ENCODE results near the gene AMIGO3. TPM values are rescaled to one million over a fixed set of nuclear protein-coding genes. Genes with fewer than 3 reads are reported as not detected.

Gene AMIGO3
- total RNA-seq, 1 experiment from 2014 or later: not detected

GRCh38 chr3:49668861-49669260 is 50.6 kb downstream of the AMIGO3 start:
- TF ChIP-seq CTCF (IDR thresholded peaks at IDR 0.05; ENCODE audit: insufficient read depth in 1 of 2, low read depth in 1 of 2, low read length in 1 of 2, severe bottlenecking in 1 of 2, unreplicated experiment in 1 of 2): no peak
- intact Hi-C loops (cut with micrococcal nuclease; ENCODE audit: unreplicated experiment): no loop called here
- Histone ChIP-seq H3K27me3 (replicated peaks; ENCODE audit: control insufficient read depth, insufficient read depth, low read length) (no peaks in the 10 kb centered on the region), H3K4me1 (peaks cover 28% of the 10 kb centered on the region), H3K9me3 (no peaks in the 10 kb centered on the region), H3K4me3 (ENCODE audit: low read depth, low read length) (no peak overlapping the region), H3K36me3 (ENCODE audit: control insufficient read depth, insufficient read depth, low read length) (no peaks in the 10 kb centered on the region)
- Mint-ChIP-seq H3K4me3 (ENCODE audit: unreplicated experiment) (peak overlapping the region; percentile 34), H3K27me3 (ENCODE audit: insufficient read depth, unreplicated experiment) (no peaks in the 10 kb centered on the region), H3K27ac (ENCODE audit: unreplicated experiment) (no peak overlapping the region), H3K4me1 (ENCODE audit: low read depth, unreplicated experiment) (peaks cover 35% of the 10 kb centered on the region), H3K36me3 (ENCODE audit: insufficient read depth, unreplicated experiment) (peaks cover 18% of the 10 kb centered on the region), H3K9me3 (ENCODE audit: unreplicated experiment) (no peaks in the 10 kb centered on the region)
- POLR2A ChIA-PET: no interaction called here
- no peak for DNase-seq
- no TSS peak for BruUV-seq (replicated peaks)
- CTCF ChIA-PET: interaction anchor here (1.8 kb wide), 1 partner anchor 129 kb away, joined by 20 read pairs; no protein-coding TSS in a partner anchor

- CTCF ChIA-PET: interaction anchor here (1.8 kb wide), 1 partner anchor 129 kb away, joined by 20 read pairs; no protein-coding TSS in a partner anchor
- Mint-ChIP-seq H3K27ac (ENCODE audit: unreplicated experiment) (no peak overlapping the region), H3K27me3 (ENCODE audit: insufficient read depth, unreplicated experiment) (no peaks in the 10 kb centered on the region), H3K4me3 (ENCODE audit: unreplicated experiment) (no peak overlapping the region), H3K4me1 (ENCODE audit: low read depth, unreplicated experiment) (peaks cover 35% of the 10 kb centered on the region), H3K9me3 (ENCODE audit: unreplicated experiment) (no peaks in the 10 kb centered on the region), H3K36me3 (ENCODE audit: insufficient read depth, unreplicated experiment) (peaks cover 13% of the 10 kb centered on the region)
- Histone ChIP-seq H3K9me3 (no peaks in the 10 kb centered on the region), H3K4me1 (peaks cover 28% of the 10 kb centered on the region), H3K36me3 (ENCODE audit: control insufficient read depth, insufficient read depth, low read length) (no peaks in the 10 kb centered on the region), H3K27me3 (replicated peaks; ENCODE audit: control insufficient read depth, insufficient read depth, low read length) (no peaks in the 10 kb centered on the region), H3K4me3 (ENCODE audit: low read depth, low read length) (no peak overlapping the region)
- no TSS peak for BruUV-seq (replicated peaks)
- POLR2A ChIA-PET: no interaction called here
- intact Hi-C loops (cut with micrococcal nuclease; ENCODE audit: unreplicated experiment): no loop called here
- DNase-seq: peak; percentile 43 to 59
- TF ChIP-seq CTCF (IDR thresholded peaks at IDR 0.05; ENCODE audit: insufficient read depth in 1 of 2, low read depth in 1 of 2, low read length in 1 of 2, severe bottlenecking in 1 of 2, unreplicated experiment in 1 of 2): no peak
Measured at GRCh38 chr3:49668414-49668797, 51.1 kb downstream of the AMIGO3 start.

GRCh38 chr3:49667701-49668413 is 51.6 kb downstream of the AMIGO3 start:
- Mint-ChIP-seq H3K27me3 (ENCODE audit: insufficient read depth, unreplicated experiment) (no peaks in the 10 kb centered on the region), H3K36me3 (ENCODE audit: insufficient read depth, unreplicated experiment) (peaks cover 8% of the 10 kb centered on the region), H3K4me3 (ENCODE audit: unreplicated experiment) (no peak overlapping the region), H3K9me3 (ENCODE audit: unreplicated experiment) (no peaks in the 10 kb centered on the region), H3K27ac (ENCODE audit: unreplicated experiment) (no peak overlapping the region), H3K4me1 (ENCODE audit: low read depth, unreplicated experiment) (peaks cover 35% of the 10 kb centered on the region)
- BruUV-seq (replicated peaks): no TSS peak
- Histone ChIP-seq H3K4me1 (peaks cover 28% of the 10 kb centered on the region), H3K27me3 (replicated peaks; ENCODE audit: control insufficient read depth, insufficient read depth, low read length) (no peaks in the 10 kb centered on the region), H3K36me3 (ENCODE audit: control insufficient read depth, insufficient read depth, low read length) (no peaks in the 10 kb centered on the region), H3K9me3 (no peaks in the 10 kb centered on the region), H3K4me3 (ENCODE audit: low read depth, low read length) (no peak overlapping the region)
- ChIA-PET POLR2A (interaction anchor here (0.6 kb wide), 1 partner anchor 478 kb away, joined by 6 read pairs; no protein-coding TSS in a partner anchor), CTCF (no interaction called here)
- intact Hi-C loops (cut with micrococcal nuclease; ENCODE audit: unreplicated experiment): no loop called here
- DNase-seq: no peak
- no peak for TF ChIP-seq CTCF (IDR thresholded peaks at IDR 0.05; ENCODE audit: insufficient read depth in 1 of 2, low read depth in 1 of 2, low read length in 1 of 2, severe bottlenecking in 1 of 2, unreplicated experiment in 1 of 2)

Other genes with a start within 250 kb of the AMIGO3 start
- 154 and 177 TPM in 2 replicates for gene DAG1, start 249.4 kb downstream of the AMIGO3 start, total RNA-seq (2022)
- gene BSN, start 165.2 kb downstream of the AMIGO3 start, total RNA-seq (2022): 0.77 and 0.93 TPM in 2 replicates
- 236 and 279 TPM in 2 replicates for gene APEH, start 45.3 kb downstream of the AMIGO3 start, total RNA-seq (2022)
- 12.6 and 15.4 TPM in 2 replicates for gene MST1, start 30.2 kb downstream of the AMIGO3 start, total RNA-seq (2022)
- 45.2 and 50.3 TPM in 2 replicates for gene RNF123, start 30.1 kb downstream of the AMIGO3 start, total RNA-seq (2022)
- 26.2 and 26.5 TPM in 2 replicates for gene GMPPB, start 4.3 kb upstream of the AMIGO3 start, total RNA-seq (2022)
- 35.5 and 39.6 TPM in 2 replicates for gene IP6K1, start 66.9 kb upstream of the AMIGO3 start, total RNA-seq (2022)
- gene CDHR4, start 80.2 kb upstream of the AMIGO3 start, total RNA-seq (2022): not detected in 2 replicates
- gene INKA1, start 83.6 kb upstream of the AMIGO3 start, total RNA-seq (2022): not detected in 2 replicates
- gene UBA7, start 94.3 kb upstream of the AMIGO3 start, total RNA-seq (2022): 0.93 TPM in 1 of 2 replicates, not detected in the other
- gene TRAIP, start 136.9 kb upstream of the AMIGO3 start, total RNA-seq (2022): 25.1 and 28.0 TPM in 2 replicates
- 13.1 and 15.6 TPM in 2 replicates for gene CAMKV, start 150.2 kb upstream of the AMIGO3 start, total RNA-seq (2022)
- 11.8 and 13.6 TPM in 2 replicates for gene MST1R, start 184.2 kb upstream of the AMIGO3 start, total RNA-seq (2022)
- gene MON1A, start 210.1 kb upstream of the AMIGO3 start, total RNA-seq (2022): 7.4 and 7.7 TPM in 2 replicates
- gene RBM6, start 220.5 kb upstream of the AMIGO3 start, total RNA-seq (2022): 69.8 and 74.1 TPM in 2 replicates

Measured in Caco-2 (cell line).